ENCODE data around the gene MIER3.

DNA sequence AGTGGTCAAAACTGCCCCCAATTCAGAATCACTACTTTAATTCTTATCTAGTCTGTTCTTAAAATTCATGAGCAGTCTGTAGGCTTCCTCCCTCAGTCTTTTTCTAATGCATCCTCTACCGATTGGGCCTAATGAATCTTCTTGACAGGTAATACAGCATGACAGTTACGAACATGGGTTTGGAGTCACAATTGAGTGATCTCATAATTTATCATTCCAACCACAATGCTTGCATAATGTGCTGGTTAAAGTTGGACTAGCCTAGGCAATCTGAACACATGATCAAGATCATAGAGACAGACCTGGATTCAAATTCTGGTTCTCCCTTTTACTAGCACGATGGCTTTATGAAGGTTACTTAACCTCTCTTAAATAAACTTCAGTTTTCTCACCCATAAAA, 75.6 kb downstream of the MIER3 start:
- TF ChIP-seq EP300 (IDR thresholded peaks at IDR 0.05) (no peak), RAD21 (conservative IDR thresholded peaks at IDR 0.05 in 1 of 2, IDR thresholded peaks at IDR 0.05 in 1 of 2) (no peak), SMC3 (IDR thresholded peaks at IDR 0.05) (no peak), RARB (CRISPR knock-in tag; IDR thresholded peaks at IDR 0.05) (no peak), KDM1A (IDR thresholded peaks at IDR 0.05; ENCODE audit: low read depth) (no peak), POLR2A (IDR thresholded peaks at IDR 0.05; ENCODE audit: low read length) (no peak), NR3C1 (IDR thresholded peaks at IDR 0.05) (no peak), CHD2 (IDR thresholded peaks at IDR 0.05; ENCODE audit: low read length, partially characterized antibody) (no peak), POLR2AphosphoS2 (conservative IDR thresholded peaks at IDR 0.05; ENCODE audit: low read length) (no peak)
- TF ChIP-seq, protein P1, sequence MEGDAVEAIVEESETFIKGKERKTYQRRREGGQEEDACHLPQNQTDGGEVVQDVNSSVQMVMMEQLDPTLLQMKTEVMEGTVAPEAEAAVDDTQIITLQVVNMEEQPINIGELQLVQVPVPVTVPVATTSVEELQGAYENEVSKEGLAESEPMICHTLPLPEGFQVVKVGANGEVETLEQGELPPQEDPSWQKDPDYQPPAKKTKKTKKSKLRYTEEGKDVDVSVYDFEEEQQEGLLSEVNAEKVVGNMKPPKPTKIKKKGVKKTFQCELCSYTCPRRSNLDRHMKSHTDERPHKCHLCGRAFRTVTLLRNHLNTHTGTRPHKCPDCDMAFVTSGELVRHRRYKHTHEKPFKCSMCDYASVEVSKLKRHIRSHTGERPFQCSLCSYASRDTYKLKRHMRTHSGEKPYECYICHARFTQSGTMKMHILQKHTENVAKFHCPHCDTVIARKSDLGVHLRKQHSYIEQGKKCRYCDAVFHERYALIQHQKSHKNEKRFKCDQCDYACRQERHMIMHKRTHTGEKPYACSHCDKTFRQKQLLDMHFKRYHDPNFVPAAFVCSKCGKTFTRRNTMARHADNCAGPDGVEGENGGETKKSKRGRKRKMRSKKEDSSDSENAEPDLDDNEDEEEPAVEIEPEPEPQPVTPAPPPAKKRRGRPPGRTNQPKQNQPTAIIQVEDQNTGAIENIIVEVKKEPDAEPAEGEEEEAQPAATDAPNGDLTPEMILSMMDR (IDR thresholded peaks at IDR 0.05): no peak
- TF ChIP-seq, protein P2, sequence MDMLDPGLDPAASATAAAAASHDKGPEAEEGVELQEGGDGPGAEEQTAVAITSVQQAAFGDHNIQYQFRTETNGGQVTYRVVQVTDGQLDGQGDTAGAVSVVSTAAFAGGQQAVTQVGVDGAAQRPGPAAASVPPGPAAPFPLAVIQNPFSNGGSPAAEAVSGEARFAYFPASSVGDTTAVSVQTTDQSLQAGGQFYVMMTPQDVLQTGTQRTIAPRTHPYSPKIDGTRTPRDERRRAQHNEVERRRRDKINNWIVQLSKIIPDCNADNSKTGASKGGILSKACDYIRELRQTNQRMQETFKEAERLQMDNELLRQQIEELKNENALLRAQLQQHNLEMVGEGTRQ (IDR thresholded peaks at IDR 0.05): no peak
- TF ChIP-seq, protein P3, sequence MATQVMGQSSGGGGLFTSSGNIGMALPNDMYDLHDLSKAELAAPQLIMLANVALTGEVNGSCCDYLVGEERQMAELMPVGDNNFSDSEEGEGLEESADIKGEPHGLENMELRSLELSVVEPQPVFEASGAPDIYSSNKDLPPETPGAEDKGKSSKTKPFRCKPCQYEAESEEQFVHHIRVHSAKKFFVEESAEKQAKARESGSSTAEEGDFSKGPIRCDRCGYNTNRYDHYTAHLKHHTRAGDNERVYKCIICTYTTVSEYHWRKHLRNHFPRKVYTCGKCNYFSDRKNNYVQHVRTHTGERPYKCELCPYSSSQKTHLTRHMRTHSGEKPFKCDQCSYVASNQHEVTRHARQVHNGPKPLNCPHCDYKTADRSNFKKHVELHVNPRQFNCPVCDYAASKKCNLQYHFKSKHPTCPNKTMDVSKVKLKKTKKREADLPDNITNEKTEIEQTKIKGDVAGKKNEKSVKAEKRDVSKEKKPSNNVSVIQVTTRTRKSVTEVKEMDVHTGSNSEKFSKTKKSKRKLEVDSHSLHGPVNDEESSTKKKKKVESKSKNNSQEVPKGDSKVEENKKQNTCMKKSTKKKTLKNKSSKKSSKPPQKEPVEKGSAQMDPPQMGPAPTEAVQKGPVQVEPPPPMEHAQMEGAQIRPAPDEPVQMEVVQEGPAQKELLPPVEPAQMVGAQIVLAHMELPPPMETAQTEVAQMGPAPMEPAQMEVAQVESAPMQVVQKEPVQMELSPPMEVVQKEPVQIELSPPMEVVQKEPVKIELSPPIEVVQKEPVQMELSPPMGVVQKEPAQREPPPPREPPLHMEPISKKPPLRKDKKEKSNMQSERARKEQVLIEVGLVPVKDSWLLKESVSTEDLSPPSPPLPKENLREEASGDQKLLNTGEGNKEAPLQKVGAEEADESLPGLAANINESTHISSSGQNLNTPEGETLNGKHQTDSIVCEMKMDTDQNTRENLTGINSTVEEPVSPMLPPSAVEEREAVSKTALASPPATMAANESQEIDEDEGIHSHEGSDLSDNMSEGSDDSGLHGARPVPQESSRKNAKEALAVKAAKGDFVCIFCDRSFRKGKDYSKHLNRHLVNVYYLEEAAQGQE (IDR thresholded peaks at IDR 0.05): no peak

Measured in A549 (cell line).